ENCODE data around the gene RARS1.
"Not testable (repeated sequence)": the region's sequence is repeated elsewhere in the genome, so short reads cannot be mapped to it uniquely, and the experiment has no call there.

RARS1 gene

DNA sequence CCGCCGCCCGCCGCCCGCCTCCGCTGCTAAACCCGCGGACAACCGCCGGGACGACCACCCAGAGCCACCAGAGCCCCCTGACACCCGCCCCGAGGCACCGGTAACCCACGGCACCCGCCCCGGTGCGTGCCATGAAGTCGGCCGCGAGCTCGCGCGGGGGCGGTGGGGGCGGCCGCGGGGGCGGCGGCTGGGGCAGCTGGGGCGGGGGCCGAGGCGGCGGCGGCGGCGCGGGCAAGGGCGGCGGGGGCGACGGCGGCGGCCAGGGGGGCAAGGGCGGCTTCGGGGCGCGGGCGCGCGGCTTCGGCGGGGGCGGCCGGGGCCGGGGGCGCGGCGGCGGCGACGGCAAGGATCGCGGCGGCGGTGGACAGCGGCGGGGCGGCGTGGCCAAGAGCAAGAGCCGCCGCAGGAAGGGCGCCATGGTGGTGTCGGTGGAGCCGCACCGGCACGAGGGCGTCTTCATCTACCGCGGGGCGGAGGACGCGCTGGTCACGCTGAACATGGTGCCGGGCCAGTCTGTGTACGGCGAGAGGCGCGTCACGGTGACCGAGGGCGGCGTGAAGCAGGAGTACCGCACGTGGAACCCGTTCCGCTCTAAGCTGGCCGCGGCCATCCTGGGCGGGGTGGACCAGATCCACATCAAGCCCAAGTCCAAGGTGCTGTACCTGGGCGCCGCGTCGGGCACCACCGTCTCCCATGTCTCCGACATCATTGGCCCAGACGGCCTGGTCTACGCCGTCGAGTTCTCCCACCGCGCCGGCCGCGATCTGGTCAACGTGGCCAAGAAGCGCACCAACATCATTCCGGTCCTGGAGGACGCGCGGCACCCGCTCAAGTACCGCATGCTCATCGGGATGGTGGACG lies 43.3 kb downstream of the RARS1 start:
- no peak overlapping the region for H3K4me2 ChIP-seq (ENCODE audit: low read length)
- no peaks in the 10 kb centered on the region for H3K27me3 ChIP-seq (ENCODE audit: low read depth, low read length)
- H3K36me3 ChIP-seq (replicated peaks; ENCODE audit: low read depth, low read length): peaks cover 31% of the 10 kb centered on the region
- no peaks in the 10 kb centered on the region for H3K9me3 ChIP-seq (ENCODE audit: insufficient read depth, low read length)
- H2AFZ ChIP-seq (ENCODE audit: low read depth, low read length): no peak overlapping the region
- H3K4me3 ChIP-seq (ENCODE audit: low read length): no peak overlapping the region
- no peak for TF ChIP-seq EZH2phosphoT487 (IDR thresholded peaks at IDR 0.05; ENCODE audit: low read depth)
- TF ChIP-seq, protein P1, sequence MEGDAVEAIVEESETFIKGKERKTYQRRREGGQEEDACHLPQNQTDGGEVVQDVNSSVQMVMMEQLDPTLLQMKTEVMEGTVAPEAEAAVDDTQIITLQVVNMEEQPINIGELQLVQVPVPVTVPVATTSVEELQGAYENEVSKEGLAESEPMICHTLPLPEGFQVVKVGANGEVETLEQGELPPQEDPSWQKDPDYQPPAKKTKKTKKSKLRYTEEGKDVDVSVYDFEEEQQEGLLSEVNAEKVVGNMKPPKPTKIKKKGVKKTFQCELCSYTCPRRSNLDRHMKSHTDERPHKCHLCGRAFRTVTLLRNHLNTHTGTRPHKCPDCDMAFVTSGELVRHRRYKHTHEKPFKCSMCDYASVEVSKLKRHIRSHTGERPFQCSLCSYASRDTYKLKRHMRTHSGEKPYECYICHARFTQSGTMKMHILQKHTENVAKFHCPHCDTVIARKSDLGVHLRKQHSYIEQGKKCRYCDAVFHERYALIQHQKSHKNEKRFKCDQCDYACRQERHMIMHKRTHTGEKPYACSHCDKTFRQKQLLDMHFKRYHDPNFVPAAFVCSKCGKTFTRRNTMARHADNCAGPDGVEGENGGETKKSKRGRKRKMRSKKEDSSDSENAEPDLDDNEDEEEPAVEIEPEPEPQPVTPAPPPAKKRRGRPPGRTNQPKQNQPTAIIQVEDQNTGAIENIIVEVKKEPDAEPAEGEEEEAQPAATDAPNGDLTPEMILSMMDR (IDR thresholded peaks at IDR 0.05; ENCODE audit: low read depth, low read length): no peak
- no peak overlapping the region for H3K27ac ChIP-seq (ENCODE audit: low read length)
- H4K20me1 ChIP-seq (ENCODE audit: insufficient read depth, low read length): no peaks in the 10 kb centered on the region
- no peaks in the 10 kb centered on the region for H3K4me1 ChIP-seq (ENCODE audit: low read length)
- H3K9ac ChIP-seq (ENCODE audit: low read length): no peak overlapping the region
- no peaks in the 10 kb centered on the region for H3K79me2 ChIP-seq (ENCODE audit: low read length)

DNA sequence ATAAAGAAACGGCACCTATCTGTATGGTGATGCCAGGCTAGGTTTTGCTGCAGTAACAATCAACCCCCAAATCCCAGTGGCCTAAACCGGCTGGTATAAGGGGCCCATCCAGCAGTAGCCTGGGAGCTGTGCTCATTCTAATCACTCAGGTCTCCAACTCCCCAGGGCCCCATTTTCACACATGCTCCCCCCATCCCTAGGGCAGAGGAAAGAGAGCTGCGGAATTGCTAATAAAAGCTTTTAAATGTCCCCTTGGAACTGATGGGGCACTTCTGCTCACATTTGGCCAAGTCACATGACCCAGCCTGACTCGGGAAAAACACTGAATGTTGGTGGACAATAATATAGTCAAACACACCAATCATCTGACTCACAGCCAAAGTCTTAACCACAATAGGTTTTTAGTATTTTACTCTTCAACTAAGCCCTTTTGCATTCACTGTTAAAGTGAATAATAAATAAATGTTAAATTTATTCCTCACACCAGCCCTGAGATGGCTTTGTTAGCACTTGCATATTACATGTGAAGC lies 44.4 kb downstream of the RARS1 start:
- H3K27ac ChIP-seq (ENCODE audit: low read length): no peak overlapping the region
- peaks cover 30% of the 10 kb centered on the region for H3K36me3 ChIP-seq (replicated peaks; ENCODE audit: low read depth, low read length)
- H3K9ac ChIP-seq (ENCODE audit: low read length): no peak overlapping the region
- TF ChIP-seq, protein P1 (IDR thresholded peaks at IDR 0.05; ENCODE audit: low read depth, low read length): no peak
- no peak for TF ChIP-seq EZH2phosphoT487 (IDR thresholded peaks at IDR 0.05; ENCODE audit: low read depth)
- H3K4me1 ChIP-seq (ENCODE audit: low read length): no peaks in the 10 kb centered on the region
- H3K27me3 ChIP-seq (ENCODE audit: low read depth, low read length): no peaks in the 10 kb centered on the region
- no peaks in the 10 kb centered on the region for H3K9me3 ChIP-seq (ENCODE audit: insufficient read depth, low read length)
- no peak overlapping the region for H3K4me3 ChIP-seq (ENCODE audit: low read length)
- no peak overlapping the region for H3K4me2 ChIP-seq (ENCODE audit: low read length)
- H2AFZ ChIP-seq (ENCODE audit: low read depth, low read length): no peak overlapping the region
- H3K79me2 ChIP-seq (ENCODE audit: low read length): no peaks in the 10 kb centered on the region
- no peaks in the 10 kb centered on the region for H4K20me1 ChIP-seq (ENCODE audit: insufficient read depth, low read length)

DNA sequence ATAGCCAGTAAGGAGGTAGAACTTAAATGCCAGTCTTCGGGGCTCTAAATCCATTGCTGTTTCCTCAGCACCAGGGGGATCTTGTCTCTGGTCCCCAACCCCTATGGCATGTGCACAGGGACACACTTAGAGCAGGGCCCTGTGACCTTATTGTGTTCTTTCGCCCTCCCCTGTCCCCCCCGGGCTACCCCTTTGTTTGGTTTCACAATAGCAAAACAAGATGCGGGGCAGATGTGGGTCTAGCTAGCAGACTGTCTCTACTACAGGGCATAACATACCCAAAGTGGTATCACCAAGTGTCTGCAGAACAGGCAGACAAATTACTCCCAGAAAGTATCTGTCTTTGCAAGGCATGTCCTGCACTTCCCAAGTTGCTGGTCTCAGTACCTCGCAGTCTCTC lies 44.9 kb downstream of the RARS1 start:
- H3K36me3 ChIP-seq (replicated peaks; ENCODE audit: low read depth, low read length): peaks cover 25% of the 10 kb centered on the region
- H3K4me2 ChIP-seq (ENCODE audit: low read length): no peak overlapping the region
- no peaks in the 10 kb centered on the region for H3K27me3 ChIP-seq (ENCODE audit: low read depth, low read length)
- H3K9ac ChIP-seq (ENCODE audit: low read length): no peak overlapping the region
- H2AFZ ChIP-seq (ENCODE audit: low read depth, low read length): no peak overlapping the region
- TF ChIP-seq, protein P1 (IDR thresholded peaks at IDR 0.05; ENCODE audit: low read depth, low read length): no peak
- no peak for TF ChIP-seq EZH2phosphoT487 (IDR thresholded peaks at IDR 0.05; ENCODE audit: low read depth)
- H3K4me3 ChIP-seq (ENCODE audit: low read length): no peak overlapping the region
- H3K4me1 ChIP-seq (ENCODE audit: low read length): no peaks in the 10 kb centered on the region
- H3K27ac ChIP-seq (ENCODE audit: low read length): no peak overlapping the region
- H3K79me2 ChIP-seq (ENCODE audit: low read length): no peaks in the 10 kb centered on the region
- H3K9me3 ChIP-seq (ENCODE audit: insufficient read depth, low read length): no peaks in the 10 kb centered on the region
- no peaks in the 10 kb centered on the region for H4K20me1 ChIP-seq (ENCODE audit: insufficient read depth, low read length)

DNA sequence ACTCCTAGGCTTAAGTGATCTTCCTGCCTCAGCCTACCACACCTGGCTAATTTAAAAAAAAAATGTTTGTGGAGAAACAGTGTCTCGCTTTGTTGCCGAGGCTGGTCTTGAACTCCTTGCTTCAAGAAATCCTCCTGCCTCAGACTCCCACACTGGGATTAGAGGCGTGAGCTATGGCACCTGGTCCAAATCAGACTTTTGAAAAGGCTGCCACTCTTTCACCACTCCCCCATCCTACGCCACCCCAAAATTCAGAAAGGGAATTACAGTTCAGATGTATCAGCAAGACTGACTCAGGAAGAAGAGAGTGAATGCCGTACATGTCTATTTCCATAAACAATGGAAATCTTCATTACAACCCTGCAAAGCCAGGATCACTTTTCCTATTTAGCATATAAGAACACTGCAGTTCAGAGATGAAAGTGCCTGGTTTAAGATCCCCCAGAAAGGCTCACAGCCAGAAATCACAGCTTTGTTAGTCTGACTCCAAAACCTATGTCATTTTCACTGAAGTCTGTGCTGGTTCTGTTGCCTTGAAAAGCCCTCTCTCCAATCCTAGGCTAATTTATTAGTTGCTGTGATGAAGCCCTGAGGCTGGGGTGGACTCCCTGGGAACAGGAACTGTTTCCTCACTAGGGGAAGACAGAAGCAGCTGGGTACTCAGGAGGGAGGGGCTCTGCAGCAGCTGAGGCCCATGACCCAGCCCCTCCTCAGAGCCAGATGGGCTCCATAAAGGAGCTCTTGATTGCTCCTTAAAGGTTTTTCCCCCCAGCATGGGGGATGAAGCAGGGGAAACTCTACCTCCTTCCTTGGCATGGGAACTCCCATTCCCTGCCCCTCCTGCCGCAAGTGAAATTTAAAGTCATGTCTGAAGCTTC lies 46.0 kb downstream of the RARS1 start:
- TF ChIP-seq, protein P1 (IDR thresholded peaks at IDR 0.05; ENCODE audit: low read depth, low read length): no peak
- no peak for TF ChIP-seq EZH2phosphoT487 (IDR thresholded peaks at IDR 0.05; ENCODE audit: low read depth)
- Histone ChIP-seq H3K4me2 (ENCODE audit: low read length) (no peak overlapping the region), H3K4me3 (ENCODE audit: low read length) (no peak overlapping the region), H4K20me1 (ENCODE audit: insufficient read depth, low read length) (no peaks in the 10 kb centered on the region), H3K9me3 (ENCODE audit: insufficient read depth, low read length) (no peaks in the 10 kb centered on the region), H3K4me1 (ENCODE audit: low read length) (no peaks in the 10 kb centered on the region), H3K79me2 (ENCODE audit: low read length) (no peaks in the 10 kb centered on the region), H3K36me3 (replicated peaks; ENCODE audit: low read depth, low read length) (peaks cover 21% of the 10 kb centered on the region), H3K27ac (ENCODE audit: low read length) (no peak overlapping the region), H3K27me3 (ENCODE audit: low read depth, low read length) (no peaks in the 10 kb centered on the region), H2AFZ (ENCODE audit: low read depth, low read length) (no peak overlapping the region), H3K9ac (ENCODE audit: low read length) (no peak overlapping the region)

DNA sequence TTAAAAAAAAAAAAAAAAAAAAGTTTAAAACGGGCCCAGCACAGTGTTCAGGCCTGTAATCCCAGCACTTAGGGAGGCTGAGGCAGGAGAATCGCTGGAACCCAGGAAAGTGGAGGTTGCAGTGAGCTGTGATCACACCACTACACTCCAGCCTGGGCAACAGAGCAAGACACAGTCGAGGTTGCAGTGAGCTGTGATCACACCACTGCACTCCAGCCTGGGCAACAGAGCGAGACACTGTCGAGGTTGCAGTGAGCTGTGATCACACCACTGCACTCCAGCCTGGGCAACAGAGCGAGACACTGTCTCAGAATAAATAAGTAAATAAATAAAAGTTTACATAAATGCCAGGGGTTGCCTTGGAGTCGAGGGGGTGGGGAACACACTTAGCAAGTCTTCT lies 48.1 kb downstream of the RARS1 start:
- H3K27ac ChIP-seq (ENCODE audit: low read length); H3K4me3 ChIP-seq (ENCODE audit: low read length); H3K4me1 ChIP-seq (ENCODE audit: low read length); H3K79me2 ChIP-seq (ENCODE audit: low read length); H4K20me1 ChIP-seq (ENCODE audit: insufficient read depth, low read length); H2AFZ ChIP-seq (ENCODE audit: low read depth, low read length); H3K9me3 ChIP-seq (ENCODE audit: insufficient read depth, low read length); H3K27me3 ChIP-seq (ENCODE audit: low read depth, low read length); H3K9ac ChIP-seq (ENCODE audit: low read length); H3K36me3 ChIP-seq (replicated peaks; ENCODE audit: low read depth, low read length); H3K4me2 ChIP-seq (ENCODE audit: low read length): not testable (repeated sequence)

All from OCI-LY3 (cell line).